Measurements from ENCODE around the gene RORC. TPM values are rescaled to one million over a fixed set of nuclear protein-coding genes. Genes with fewer than 3 reads are reported as not detected.
A peak's percentile ranks its signal among the peaks of the same experiment; 100 is the strongest.

The RORC gene
- total RNA-seq, 1 donor from 2014 or later: 8.9 TPM

- Histone ChIP-seq H3K27ac (ENCODE audit: low read depth, low read length) (no peak overlapping the region), H3K4me1 (ENCODE audit: control insufficient read depth in 3 of 3, insufficient read depth in 3 of 3, low read length in 3 of 3) (peaks cover 24 to 47% (median 40%) of the 10 kb centered on the region in 3 donors), H3K9ac (ENCODE audit: low read depth in 1 of 3, low read length in 3 of 3) (no peak overlapping the region), H3K27me3 (ENCODE audit: control insufficient read depth in 3 of 3, insufficient read depth in 3 of 3, low read length in 3 of 3) (no peaks in the 10 kb centered on the region), H3K4me3 (ENCODE audit: low read length in 3 of 3) (no peak overlapping the region), H3K9me3 (ENCODE audit: control insufficient read depth in 3 of 3, low read length in 3 of 3) (no peaks in the 10 kb centered on the region), H3K36me3 (ENCODE audit: control insufficient read depth in 3 of 3, insufficient read depth in 3 of 3, low read length in 3 of 3) (peaks cover 12 to 24% (median 18%) of the 10 kb centered on the region in 3 donors)
Measured at GRCh38 chr1:151820940-151821339, 10.7 kb downstream of the RORC start.

GRCh38 chr1:151819976-151820623 lies 11.5 kb downstream of the RORC start:
- no peak overlapping the region for H3K9ac ChIP-seq (ENCODE audit: low read depth in 1 of 3, low read length in 3 of 3)
- peaks cover 16 to 31% (median 24%) of the 10 kb centered on the region in 3 donors for H3K36me3 ChIP-seq (ENCODE audit: control insufficient read depth in 3 of 3, insufficient read depth in 3 of 3, low read length in 3 of 3)
- no peaks in the 10 kb centered on the region for H3K27me3 ChIP-seq (ENCODE audit: control insufficient read depth in 3 of 3, insufficient read depth in 3 of 3, low read length in 3 of 3)
- H3K9me3 ChIP-seq (ENCODE audit: control insufficient read depth in 3 of 3, low read length in 3 of 3): no peaks in the 10 kb centered on the region
- no peak overlapping the region for H3K27ac ChIP-seq (ENCODE audit: low read depth, low read length)
- peaks cover 17 to 39% (median 31%) of the 10 kb centered on the region in 3 donors for H3K4me1 ChIP-seq (ENCODE audit: control insufficient read depth in 3 of 3, insufficient read depth in 3 of 3, low read length in 3 of 3)
- no peak overlapping the region for H3K4me3 ChIP-seq (ENCODE audit: low read length in 3 of 3)

- Histone ChIP-seq H3K36me3 (ENCODE audit: control insufficient read depth in 3 of 3, insufficient read depth in 3 of 3, low read length in 3 of 3) (peaks cover 24 to 38% (median 30%) of the 10 kb centered on the region in 3 donors), H3K27ac (ENCODE audit: low read depth, low read length) (no peak overlapping the region), H3K4me1 (ENCODE audit: control insufficient read depth in 3 of 3, insufficient read depth in 3 of 3, low read length in 3 of 3) (peaks cover 12 to 31% (median 24%) of the 10 kb centered on the region in 3 donors), H3K4me3 (ENCODE audit: low read length in 3 of 3) (no peak overlapping the region), H3K9ac (ENCODE audit: low read depth in 1 of 3, low read length in 3 of 3) (no peak overlapping the region), H3K27me3 (ENCODE audit: control insufficient read depth in 3 of 3, insufficient read depth in 3 of 3, low read length in 3 of 3) (peaks cover 0 to 5% (median 0%) of the 10 kb centered on the region in 3 donors), H3K9me3 (ENCODE audit: control insufficient read depth in 3 of 3, low read length in 3 of 3) (no peaks in the 10 kb centered on the region)
Measured at GRCh38 chr1:151819227-151819835, 12.3 kb downstream of the RORC start.

GRCh38 chr1:151817353-151817730 lies 14.3 kb downstream of the RORC start:
- Histone ChIP-seq H3K9ac (ENCODE audit: low read depth in 1 of 3, low read length in 3 of 3) (no peak overlapping the region), H3K27me3 (ENCODE audit: control insufficient read depth in 3 of 3, insufficient read depth in 3 of 3, low read length in 3 of 3) (peaks cover 0 to 5% (median 0%) of the 10 kb centered on the region in 3 donors), H3K27ac (ENCODE audit: low read depth, low read length) (no peak overlapping the region)

GRCh38 chr1:151816548-151817352 lies 14.9 kb downstream of the RORC start:
- no peak overlapping the region for H3K9ac ChIP-seq (ENCODE audit: low read depth in 1 of 3, low read length in 3 of 3)
- H3K36me3 ChIP-seq (ENCODE audit: control insufficient read depth in 3 of 3, insufficient read depth in 3 of 3, low read length in 3 of 3): peaks cover 38 to 50% (median 45%) of the 10 kb centered on the region in 3 donors
- no peaks in the 10 kb centered on the region for H3K9me3 ChIP-seq (ENCODE audit: control insufficient read depth in 3 of 3, low read length in 3 of 3)
- H3K4me1 ChIP-seq (ENCODE audit: control insufficient read depth in 3 of 3, insufficient read depth in 3 of 3, low read length in 3 of 3): peaks cover 12 to 23% (median 23%) of the 10 kb centered on the region in 3 donors
- no peak overlapping the region for H3K27ac ChIP-seq (ENCODE audit: low read depth, low read length)
- no peak overlapping the region for H3K4me3 ChIP-seq (ENCODE audit: low read length in 3 of 3)
- H3K27me3 ChIP-seq (ENCODE audit: control insufficient read depth in 3 of 3, insufficient read depth in 3 of 3, low read length in 3 of 3): peaks cover 0 to 5% (median 0%) of the 10 kb centered on the region in 3 donors

More at GRCh38 chr1:151817353-151817730, 14.3 kb downstream of the RORC start:
- H3K36me3 ChIP-seq (ENCODE audit: control insufficient read depth in 3 of 3, insufficient read depth in 3 of 3, low read length in 3 of 3): peaks cover 38 to 49% (median 40%) of the 10 kb centered on the region in 3 donors
- no peak overlapping the region for H3K4me3 ChIP-seq (ENCODE audit: low read length in 3 of 3)
- no peaks in the 10 kb centered on the region for H3K9me3 ChIP-seq (ENCODE audit: control insufficient read depth in 3 of 3, low read length in 3 of 3)
- peaks cover 12 to 23% (median 23%) of the 10 kb centered on the region in 3 donors for H3K4me1 ChIP-seq (ENCODE audit: control insufficient read depth in 3 of 3, insufficient read depth in 3 of 3, low read length in 3 of 3)

- H3K27me3 ChIP-seq (ENCODE audit: control insufficient read depth in 3 of 3, insufficient read depth in 3 of 3, low read length in 3 of 3): peaks cover 0 to 5% (median 0%) of the 10 kb centered on the region in 3 donors
- no peak overlapping the region for H3K4me3 ChIP-seq (ENCODE audit: low read length in 3 of 3)
- peaks cover 11 to 25% (median 15%) of the 10 kb centered on the region in 3 donors for H3K4me1 ChIP-seq (ENCODE audit: control insufficient read depth in 3 of 3, insufficient read depth in 3 of 3, low read length in 3 of 3)
- H3K36me3 ChIP-seq (ENCODE audit: control insufficient read depth in 3 of 3, insufficient read depth in 3 of 3, low read length in 3 of 3): peaks cover 46 to 59% (median 52%) of the 10 kb centered on the region in 3 donors
- no peak overlapping the region for H3K9ac ChIP-seq (ENCODE audit: low read depth in 1 of 3, low read length in 3 of 3)
- no peak overlapping the region for H3K27ac ChIP-seq (ENCODE audit: low read depth, low read length)
- H3K9me3 ChIP-seq (ENCODE audit: control insufficient read depth in 3 of 3, low read length in 3 of 3): no peaks in the 10 kb centered on the region
Measured at GRCh38 chr1:151815716-151816327, 15.8 kb downstream of the RORC start.

GRCh38 chr1:151814971-151815545 lies 16.5 kb downstream of the RORC start:
- peak overlapping the region in 1 of 3 donors; percentile 16 for H3K9ac ChIP-seq (ENCODE audit: low read depth in 1 of 3, low read length in 3 of 3)
- H3K27me3 ChIP-seq (ENCODE audit: control insufficient read depth in 3 of 3, insufficient read depth in 3 of 3, low read length in 3 of 3): peaks cover 0 to 5% (median 0%) of the 10 kb centered on the region in 3 donors
- no peak overlapping the region for H3K27ac ChIP-seq (ENCODE audit: low read depth, low read length)
- H3K9me3 ChIP-seq (ENCODE audit: control insufficient read depth in 3 of 3, low read length in 3 of 3): no peaks in the 10 kb centered on the region
- H3K36me3 ChIP-seq (ENCODE audit: control insufficient read depth in 3 of 3, insufficient read depth in 3 of 3, low read length in 3 of 3): peaks cover 48 to 60% (median 55%) of the 10 kb centered on the region in 3 donors
- H3K4me1 ChIP-seq (ENCODE audit: control insufficient read depth in 3 of 3, insufficient read depth in 3 of 3, low read length in 3 of 3): peaks cover 4 to 17% (median 7%) of the 10 kb centered on the region in 3 donors
- no peak overlapping the region for H3K4me3 ChIP-seq (ENCODE audit: low read length in 3 of 3)

- Histone ChIP-seq H3K27me3 (ENCODE audit: control insufficient read depth in 3 of 3, insufficient read depth in 3 of 3, low read length in 3 of 3) (peaks cover 0 to 5% (median 0%) of the 10 kb centered on the region in 3 donors), H3K4me1 (ENCODE audit: control insufficient read depth in 3 of 3, insufficient read depth in 3 of 3, low read length in 3 of 3) (peaks cover 0 to 11% (median 2%) of the 10 kb centered on the region in 3 donors), H3K4me3 (ENCODE audit: low read length in 3 of 3) (no peak overlapping the region), H3K27ac (ENCODE audit: low read depth, low read length) (no peak overlapping the region), H3K9ac (ENCODE audit: low read depth in 1 of 3, low read length in 3 of 3) (no peak overlapping the region), H3K36me3 (ENCODE audit: control insufficient read depth in 3 of 3, insufficient read depth in 3 of 3, low read length in 3 of 3) (peaks cover 48 to 58% (median 55%) of the 10 kb centered on the region in 3 donors), H3K9me3 (ENCODE audit: control insufficient read depth in 3 of 3, low read length in 3 of 3) (no peaks in the 10 kb centered on the region)
Measured at GRCh38 chr1:151814426-151814825, 17.2 kb downstream of the RORC start.

- no peak overlapping the region for H3K4me3 ChIP-seq (ENCODE audit: low read length in 3 of 3)
- H3K27ac ChIP-seq (ENCODE audit: low read depth, low read length): no peak overlapping the region
- H3K36me3 ChIP-seq (ENCODE audit: control insufficient read depth in 3 of 3, insufficient read depth in 3 of 3, low read length in 3 of 3): peaks cover 52 to 62% (median 59%) of the 10 kb centered on the region in 3 donors
Measured at GRCh38 chr1:151813271-151813977, 18.2 kb downstream of the RORC start.

More at GRCh38 chr1:151813271-151813977, 18.2 kb downstream of the RORC start:
- H3K27me3 ChIP-seq (ENCODE audit: control insufficient read depth in 3 of 3, insufficient read depth in 3 of 3, low read length in 3 of 3): peaks cover 0 to 5% (median 0%) of the 10 kb centered on the region in 3 donors
- peaks cover 0 to 9% (median 0%) of the 10 kb centered on the region in 3 donors for H3K4me1 ChIP-seq (ENCODE audit: control insufficient read depth in 3 of 3, insufficient read depth in 3 of 3, low read length in 3 of 3)
- H3K9ac ChIP-seq (ENCODE audit: low read depth in 1 of 3, low read length in 3 of 3): peak overlapping the region in 1 of 3 donors; percentile 25
- H3K9me3 ChIP-seq (ENCODE audit: control insufficient read depth in 3 of 3, low read length in 3 of 3): no peaks in the 10 kb centered on the region

All from skeletal muscle tissue (tissue), 4 donors.